ENCODE measurements around the gene CHD6.

The CHD6 gene

GRCh38 chr20:41390889-41391288, 227.3 kb downstream of the CHD6 start:
- DNase-seq, result no peak

DNA sequence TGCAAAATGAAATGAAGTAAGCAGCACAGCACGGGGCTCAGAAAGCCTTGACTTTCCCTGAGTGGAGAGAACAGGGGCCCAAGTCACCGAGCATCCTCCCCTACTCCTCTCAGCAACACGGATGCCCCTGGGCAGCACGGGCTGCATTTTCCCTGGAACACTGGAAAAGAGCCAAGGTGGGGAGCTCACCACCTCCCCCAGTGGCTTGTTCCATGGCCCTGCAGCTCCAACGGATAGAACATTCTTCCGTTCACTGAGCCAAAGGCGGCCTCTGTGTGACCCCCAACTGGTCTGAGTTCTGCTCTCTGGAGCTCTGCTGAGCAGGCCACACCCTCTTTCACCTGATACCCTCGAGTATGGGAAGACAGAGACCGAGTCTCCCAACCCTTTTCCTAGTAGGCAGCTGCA, 230.7 kb downstream of the CHD6 start:
- DNase-seq, result no peak

DNA sequence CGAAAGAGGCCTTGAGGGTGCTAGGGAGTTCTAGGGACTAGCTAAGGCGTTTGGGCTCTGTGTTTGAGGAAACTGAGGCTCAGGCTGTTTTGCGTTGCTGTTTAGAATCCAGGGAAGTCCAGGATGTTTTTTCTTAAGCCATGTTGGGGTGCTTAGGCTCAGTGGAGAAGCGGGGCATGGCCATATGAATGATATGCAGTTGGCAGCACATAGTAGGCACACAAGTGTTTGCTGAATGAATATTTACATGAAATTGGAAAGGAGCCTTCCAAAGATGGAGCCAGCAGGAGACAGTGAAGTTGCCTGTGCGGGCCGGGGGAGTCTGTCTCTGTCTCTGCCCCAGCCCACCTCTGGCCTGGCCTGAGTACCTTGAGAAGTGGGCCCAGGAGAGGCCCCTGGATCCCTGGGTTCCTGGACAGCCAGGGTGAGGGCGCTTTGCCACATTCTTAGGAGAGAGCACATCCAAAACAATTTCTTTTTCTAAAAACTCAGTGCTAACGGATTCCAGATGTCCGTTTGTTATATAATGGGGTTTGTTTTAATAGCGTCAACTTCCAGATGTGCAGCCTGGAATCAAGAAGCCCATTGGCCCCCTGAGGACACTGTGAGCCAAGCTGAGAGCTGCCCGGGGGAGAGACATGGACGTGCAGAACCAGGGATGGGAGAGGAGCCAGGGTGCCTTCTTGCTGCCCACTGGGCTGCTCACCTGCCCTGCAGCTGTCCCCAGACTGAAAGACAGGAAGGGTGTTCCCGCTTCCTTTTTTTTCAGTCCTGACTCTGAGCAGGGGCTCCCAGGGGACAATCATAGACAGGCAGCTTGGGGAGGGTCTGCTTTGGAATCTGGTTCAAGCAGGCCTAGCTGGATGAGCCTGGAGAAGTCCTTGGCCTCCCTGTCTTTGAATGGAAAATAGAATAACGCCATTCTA, 231.4 kb downstream of the CHD6 start:
- no peak for DNase-seq

DNA sequence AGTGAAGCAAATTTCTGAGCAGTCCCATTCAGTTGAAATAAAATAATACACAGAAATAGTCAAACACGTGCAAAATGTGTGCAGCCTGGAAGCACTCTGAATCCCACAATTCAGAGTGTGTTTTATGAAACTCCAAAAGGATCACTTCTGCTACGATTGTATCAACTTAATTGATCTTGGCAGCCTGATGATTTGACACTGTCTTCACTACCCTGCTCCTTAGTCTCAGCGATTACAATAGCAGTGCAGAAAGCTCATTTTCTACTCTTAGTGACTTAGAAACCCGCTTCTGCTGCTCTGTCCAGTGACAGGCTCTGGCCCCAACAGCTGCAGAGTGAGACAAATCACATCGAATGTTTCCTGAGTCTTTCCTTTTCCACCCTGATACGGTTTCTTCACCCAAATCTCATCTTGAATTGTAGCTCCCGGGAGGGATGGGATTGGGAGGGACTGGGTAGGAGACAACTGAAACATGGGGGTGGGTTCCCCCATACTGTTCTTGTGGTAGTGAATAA, 235.3 kb downstream of the CHD6 start:
- no peak for DNase-seq

DNA sequence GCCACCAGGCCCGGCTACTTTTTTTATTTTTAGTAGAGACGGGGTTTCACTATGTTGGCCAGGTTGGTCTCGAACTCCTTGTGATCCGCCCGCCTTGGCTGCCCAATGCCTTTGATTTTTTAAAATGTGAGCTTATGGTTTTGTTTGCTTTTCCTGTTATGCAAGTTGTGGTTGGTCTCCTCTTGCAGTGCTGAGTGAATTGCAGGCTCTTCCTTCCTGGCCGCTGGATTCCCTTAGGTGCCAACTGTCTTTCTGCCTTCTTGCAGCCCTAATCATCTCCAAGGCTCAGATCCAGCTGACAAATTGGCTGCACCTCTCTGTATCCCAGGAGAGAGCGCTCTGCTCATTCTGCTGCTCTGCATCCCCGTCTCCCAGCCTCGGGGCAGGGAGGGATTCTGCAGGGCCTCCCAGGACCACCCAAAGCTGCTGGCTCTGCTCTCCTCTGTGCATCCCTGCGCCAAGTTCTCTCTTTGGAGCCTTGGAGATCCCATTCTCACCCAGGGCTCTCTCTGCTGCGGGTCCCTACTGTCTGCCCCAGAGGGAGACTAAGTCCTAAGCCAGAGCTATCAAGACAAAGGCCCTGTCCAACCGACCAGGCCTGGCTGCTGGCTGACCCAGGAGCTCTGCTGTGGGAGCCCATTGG, 237.5 kb downstream of the CHD6 start:
- no peak for DNase-seq

DNA sequence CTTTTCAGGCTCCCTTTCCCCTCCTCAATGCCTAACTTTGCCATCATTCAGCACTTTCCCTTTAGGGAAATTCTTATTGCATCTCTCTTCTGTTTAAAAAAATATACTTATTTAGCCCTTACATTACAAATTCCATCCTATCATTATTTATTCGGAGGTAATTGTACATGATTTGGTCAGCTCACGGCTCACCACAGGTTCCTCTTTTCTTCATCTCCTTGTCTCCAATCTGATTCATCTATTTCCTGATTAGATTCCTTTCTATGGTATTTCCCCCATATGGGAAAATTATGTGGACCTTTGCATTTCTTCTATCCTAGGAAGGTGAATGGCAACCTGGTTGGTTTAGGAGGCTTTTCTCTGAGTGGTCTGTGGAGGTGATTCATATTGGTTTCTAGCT, 238.6 kb downstream of the CHD6 start:
- DNase-seq, result no peak

GRCh38 chr20:41377275-41377674, 240.9 kb downstream of the CHD6 start:
- DNase-seq, result no peak

- DNase-seq, result no peak
Measured at GRCh38 chr20:41376349-41376748, 241.8 kb downstream of the CHD6 start.

DNA sequence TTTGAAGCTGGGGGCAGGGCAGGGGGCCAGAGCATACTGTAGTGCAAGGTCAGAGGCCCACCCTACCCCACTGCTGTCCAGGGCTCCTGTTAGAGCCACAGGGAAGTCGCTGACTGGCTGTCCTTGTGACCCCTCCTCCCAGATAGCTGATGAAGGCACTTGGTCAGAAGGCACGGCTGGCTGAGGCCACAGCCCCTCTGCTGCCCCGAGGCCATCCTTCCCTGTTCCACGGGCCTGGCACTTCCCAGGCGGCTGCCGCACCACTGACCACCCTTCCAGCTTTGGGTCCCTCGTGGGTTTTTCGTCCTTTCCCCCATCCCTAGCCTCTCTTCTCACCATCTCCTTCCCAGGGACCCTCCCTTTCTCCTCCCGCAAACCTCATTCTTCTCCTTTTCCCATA, 242.3 kb downstream of the CHD6 start:
- no peak for DNase-seq

- DNase-seq, result no peak
Measured at GRCh38 chr20:41373931-41374920, 244.0 kb downstream of the CHD6 start.

DNA sequence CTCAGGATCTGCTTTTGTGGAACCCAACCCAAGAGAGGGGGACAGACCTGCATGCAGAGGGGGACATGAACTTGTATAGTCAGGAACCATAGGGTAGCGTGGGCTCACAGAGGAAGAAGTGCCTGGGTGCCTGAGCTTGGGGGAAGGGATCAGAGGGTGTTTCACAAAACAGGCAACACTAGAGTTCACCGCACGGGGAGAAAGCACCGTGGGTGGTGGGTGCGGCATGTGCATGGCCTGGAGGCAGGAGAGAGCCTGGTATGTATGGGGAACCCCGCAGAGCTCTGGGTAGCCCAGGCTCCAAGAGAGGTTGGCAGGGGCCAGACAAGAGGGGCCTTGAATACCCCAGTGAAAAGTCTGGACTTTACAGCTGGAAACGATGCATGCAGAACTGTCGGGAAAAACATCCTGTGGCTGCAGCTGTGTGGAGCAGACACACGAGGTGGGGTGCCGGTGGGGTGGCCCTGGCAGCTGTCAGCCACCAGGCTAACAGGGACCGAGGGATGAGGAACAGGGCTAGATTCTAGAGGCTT, 244.9 kb downstream of the CHD6 start:
- no peak for DNase-seq

GRCh38 chr20:41371371-41371770, 246.8 kb downstream of the CHD6 start:
- no peak for DNase-seq

DNA sequence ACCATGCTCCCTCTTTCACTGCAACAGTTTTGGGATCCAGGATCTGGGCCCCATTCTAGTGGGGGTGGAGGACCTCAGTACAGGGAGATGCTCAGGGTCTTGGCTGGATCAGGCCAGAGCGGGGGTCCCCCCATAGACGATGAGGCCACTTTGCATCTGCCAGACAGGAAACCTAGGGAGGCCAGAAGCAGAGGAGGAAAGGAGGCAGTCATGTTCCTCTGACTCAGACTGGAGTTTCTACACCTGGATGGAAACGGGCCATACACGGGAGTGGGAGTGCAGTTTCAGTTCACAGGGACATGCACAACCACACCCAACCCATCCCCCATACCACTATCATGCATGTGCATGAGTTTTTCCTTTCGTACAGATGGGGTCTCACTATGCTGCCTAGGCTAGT, 248.0 kb downstream of the CHD6 start:
- DNase-seq, result no peak

DNA sequence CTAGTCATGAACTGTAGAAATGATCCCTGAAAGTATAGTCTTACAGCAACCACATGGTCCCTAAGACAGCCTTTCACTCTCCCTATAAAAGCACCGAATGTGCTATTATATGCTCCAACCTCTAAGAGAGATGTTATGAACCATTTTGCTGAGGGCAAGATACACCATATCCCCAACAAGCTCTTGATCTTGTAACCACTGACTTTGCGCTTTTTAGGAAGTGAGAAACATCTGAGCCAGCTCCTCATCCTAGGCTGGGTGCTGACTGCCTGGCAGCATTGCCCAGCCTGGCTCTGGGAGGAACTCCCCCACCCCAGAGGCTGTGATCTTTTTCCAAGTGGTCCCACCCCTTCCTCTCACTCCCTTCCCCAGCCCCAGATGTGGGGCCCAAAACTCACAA, 248.5 kb downstream of the CHD6 start:
- DNase-seq, result no peak

DNA sequence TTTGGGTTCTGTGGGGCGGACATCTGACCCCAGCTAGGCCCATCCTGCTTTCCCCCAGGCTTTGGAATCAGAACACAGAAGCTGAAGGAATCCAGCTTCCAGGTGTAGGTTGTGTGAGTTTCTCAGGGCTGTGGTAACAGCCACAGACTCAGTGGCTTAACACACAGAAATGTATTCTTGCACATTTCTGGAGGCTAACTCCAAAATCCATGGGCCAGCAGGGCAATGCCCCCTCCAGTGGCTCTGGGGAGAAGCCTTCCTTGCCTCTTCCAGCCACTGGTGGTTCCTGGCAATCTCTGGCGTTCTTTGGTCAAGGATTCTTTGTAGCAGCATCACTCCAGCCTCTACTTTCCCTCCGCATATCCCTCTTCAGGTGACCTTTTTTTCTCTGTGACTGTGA, 250.2 kb downstream of the CHD6 start:
- no peak for DNase-seq

GRCh38 chr20:41367393-41367695, 250.8 kb downstream of the CHD6 start:
- DNase-seq, result no peak

DNA sequence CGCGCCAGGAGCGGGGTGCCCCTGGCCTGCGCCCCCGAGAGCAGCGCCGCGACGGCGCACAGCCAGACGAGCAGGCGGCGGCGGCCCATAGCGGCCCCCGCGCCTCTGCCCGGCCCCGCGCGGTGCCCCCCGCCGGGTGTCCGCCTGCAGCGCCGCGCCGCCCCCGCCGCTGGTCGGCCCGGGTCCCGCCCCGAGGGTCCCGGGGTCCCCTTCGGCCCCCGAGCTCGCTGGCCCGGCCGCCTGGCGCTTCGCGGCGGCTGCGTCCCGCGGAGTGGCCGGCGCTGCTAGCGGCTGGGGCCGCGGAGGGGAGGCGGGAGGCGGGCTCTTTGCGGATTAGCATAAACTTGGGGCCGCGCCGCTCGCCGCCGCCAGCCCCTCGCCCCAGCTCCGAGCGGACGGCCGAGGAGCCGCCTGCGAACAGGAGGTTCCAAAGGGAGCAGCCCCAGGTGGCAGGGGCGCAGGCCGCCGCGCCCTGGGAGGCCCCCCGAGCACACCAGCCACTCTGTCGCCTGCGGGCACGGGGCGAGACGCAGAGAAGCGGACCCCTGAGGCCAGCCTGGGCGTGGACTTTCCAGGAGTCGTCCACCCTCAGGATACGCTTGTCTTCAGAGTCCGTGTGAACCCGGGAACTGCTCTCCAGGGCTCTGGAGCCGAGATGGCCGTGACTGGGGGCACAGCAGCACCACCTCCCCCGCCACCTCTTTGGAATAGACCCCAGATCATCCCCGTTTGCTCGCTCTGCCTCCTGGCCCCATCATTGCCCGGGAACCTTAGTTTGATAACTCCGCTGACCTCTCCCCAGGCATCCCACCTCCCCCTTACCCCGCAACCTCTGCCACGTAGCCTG, 251.4 kb downstream of the CHD6 start, which contains the start of gene EMILIN3:
EMILIN3 (minus strand) TSS at position 273 of the 847 bp plus-strand sequence; CDS start at position 89, 184 bp downstream.
- no peak for DNase-seq

GRCh38 chr20:41365777-41366545, 252.2 kb downstream of the CHD6 start:
- DNase-seq, result no peak

DNA sequence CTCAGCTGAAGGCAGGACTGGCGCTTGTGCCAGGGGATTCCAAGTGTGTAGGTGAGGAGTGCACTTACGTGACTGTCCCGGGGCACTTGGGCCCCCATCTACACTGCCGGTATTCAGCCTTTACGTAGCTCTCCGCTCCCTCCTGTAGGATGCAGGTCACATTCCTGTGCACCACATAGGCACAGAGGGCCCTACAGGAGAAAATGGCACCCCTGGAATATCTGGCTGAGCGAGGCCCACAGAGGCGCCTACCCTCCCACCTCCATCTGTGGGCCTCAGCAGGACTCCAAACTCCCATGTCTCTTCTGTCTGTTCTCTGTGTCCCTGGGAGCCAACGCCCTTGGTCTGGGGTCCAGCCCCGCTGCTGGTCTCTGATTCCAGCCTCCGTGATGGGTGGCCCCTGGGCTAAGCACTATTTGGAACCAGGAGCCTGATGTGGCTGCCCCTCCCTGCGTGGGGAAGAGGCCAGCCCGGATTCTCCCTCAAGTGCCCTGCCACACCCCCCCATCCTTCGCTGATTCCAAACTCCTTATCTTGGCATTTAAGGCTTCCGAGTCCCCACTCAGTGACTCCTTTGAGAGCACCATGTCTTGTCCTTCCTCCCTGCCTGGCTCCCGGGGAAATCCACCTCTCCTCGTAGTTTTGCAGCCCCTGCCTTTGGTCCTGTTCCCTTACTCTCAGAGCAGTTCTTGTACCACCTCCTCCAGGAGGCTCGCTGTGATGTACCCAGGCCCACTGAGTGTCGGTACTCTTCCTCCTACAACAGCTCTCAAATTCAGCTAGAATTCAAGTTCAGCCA, 253.0 kb downstream of the CHD6 start:
- DNase-seq, result no peak

GRCh38 chr20:41364236-41364855, 253.8 kb downstream of the CHD6 start:
- DNase-seq, result no peak

All from NCI-H1694 (cell line).